CD4-positive, alpha-beta T cell treated with Interferon gamma for 1 hour (primary cell): ENCODE results near the gene KRT31.
"Not testable (repeated sequence)": the region's sequence is repeated elsewhere in the genome, so short reads cannot be mapped to it uniquely, and the experiment has no call there.

ENCODE experiments used
- DNase-seq: peaks from one replicate; pipeline ENCODE4 v3.0.0-alpha.2; 2020

KRT31 gene

DNA sequence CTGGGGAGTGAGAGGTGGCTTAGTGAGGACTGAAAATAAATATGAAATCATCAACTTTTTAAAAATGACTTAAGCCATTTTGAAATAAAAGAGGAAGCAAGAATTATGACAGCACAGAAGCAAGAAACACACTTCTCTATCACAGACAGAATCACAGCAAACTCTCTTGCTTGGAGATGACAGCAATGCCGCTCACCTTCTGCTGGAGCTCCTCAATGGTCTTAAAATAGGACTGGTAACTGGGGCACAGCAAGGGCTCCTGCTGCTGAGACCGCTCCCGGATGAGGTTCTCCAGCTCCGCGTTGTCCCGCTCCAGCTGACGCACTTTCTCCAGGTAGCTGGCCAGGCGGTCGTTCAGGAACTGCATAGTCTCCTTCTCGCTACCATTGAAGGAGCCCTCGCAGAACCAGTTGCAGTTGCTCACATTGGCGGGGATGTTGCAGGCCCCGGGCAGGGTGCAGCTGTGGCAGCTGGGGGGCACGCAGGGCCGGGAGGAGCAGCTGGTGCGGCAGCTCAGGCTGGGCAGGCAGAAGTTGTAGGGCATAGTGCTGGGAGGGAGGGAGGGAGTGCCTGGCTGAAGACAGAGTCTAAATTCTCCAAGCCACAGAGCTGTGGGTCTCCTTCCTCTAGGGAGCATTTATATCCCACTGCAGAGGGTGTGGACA, at the start of gene KRT31:
Gene KRT31, minus strand, starts transcription at position 613 of the 665 bp plus-strand sequence. Its CDS starts 69 bp downstream, at position 544.
- DNase-seq = no peak

- no peak for DNase-seq
Measured at GRCh38 chr17:41446806-41447205, 49.4 kb upstream of the KRT31 start.

GRCh38 chr17:41444640-41445039, 47.2 kb upstream of the KRT31 start:
- DNase-seq = no peak

DNA sequence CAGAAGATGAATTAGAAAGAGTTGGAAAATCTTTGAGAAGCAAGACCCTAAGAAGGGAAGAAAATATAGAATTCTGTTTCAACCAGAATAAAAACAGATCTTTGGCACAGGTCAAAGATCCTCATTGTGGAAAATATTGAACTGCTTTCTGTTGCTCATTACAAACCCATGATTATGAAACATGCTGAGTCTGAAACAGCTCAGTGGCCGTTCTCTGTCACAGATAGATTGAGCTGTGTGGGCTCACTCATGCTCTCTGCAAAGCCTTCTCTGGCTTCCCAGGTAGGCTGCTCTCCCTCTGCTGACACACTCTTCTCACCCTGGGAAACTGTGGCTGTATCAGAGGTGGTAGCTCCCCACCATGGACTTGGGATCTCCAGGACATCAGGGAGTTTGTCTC, 46.8 kb upstream of the KRT31 start:
- no peak for DNase-seq

- no peak for DNase-seq
Measured at GRCh38 chr17:41442739-41443138, 45.3 kb upstream of the KRT31 start.

DNA sequence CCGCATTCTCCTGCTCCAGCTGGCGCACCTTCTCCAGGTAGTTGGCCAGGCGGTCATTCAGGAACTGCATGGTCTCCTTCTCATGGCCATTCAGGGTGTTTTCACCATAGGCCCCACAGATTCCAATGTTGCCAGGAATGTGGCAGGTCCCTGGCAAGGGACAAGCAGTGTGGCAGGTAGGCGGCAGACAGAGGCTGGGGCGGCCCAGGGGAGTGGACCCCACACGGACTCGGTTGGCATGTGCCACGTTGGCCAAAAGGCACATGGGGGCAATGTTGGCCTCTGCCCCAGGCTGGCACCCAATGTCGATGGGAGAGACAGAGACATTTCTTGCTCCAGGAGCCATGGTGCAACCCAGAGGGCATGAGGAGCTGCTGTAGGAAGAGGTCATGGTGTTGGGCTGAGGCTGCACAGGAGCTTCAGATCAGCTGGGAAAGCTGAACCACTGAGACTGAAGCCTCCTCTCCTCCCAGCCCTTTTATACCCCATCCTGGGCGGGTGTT, 43.2 kb upstream of the KRT31 start, which contains the start of gene KRT38:
Gene KRT38, minus strand, starts transcription at position 453 of the 503 bp plus-strand sequence. Its CDS starts 62 bp downstream, at position 391.
- DNase-seq = no peak

DNA sequence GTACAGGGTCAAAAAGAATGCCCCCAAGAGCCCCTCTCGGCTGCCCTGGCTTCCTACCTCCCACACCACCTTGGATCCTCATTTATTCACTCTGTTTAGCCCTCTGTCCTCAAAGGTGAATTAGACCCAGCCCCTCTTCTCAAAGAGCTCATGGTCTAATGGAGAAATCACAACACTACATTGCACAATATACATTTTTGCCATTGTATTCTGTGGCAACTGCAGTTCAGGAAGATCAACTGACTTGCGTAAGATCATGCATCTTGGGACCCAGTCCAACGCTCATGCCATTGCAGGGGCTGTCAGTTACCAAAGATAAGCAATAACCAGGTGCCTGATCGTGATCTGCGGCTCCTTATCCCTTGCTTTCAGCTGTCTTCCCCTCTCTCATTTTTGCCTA, 42.0 kb upstream of the KRT31 start:
- DNase-seq = no peak

DNA sequence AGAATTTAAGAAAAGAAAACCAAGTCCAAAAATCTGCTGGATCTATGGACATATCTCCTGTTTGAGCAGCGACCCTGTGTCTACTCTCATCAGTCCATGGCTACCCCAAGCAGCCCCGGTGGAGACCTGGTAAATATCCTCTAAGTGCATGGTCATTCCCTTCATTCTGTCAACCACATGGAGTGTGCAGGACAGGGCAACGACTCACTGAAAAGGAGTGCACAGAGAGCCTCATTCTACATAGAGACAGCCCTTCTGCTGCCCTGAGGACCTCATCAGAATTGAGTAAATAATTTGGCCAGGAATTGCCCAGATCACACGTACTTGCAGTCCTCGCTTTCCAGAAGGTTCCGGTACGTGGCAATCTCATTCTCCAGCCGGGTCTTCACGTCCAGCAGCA, 40.4 kb upstream of the KRT31 start:
- no peak for DNase-seq

DNA sequence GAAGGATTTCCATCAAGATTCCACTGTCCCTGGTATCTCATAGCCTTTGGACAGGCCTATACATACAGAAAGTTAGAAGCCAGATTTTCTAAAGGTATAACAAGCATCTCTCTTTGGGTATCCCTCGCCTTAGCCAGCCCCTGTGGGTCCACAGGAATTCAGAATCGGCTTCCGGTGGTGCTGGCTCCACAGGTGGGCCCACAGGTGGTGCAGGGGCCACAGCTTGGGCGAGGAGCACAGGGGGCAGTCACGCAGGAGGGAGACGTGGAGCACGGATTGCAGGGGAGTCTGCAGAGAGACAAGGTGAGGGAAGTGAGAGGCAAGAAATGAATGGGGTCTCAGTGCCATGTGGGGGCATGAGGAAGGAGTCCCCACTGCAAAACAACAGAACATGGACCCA, 39.8 kb upstream of the KRT31 start:
- DNase-seq = no peak

DNA sequence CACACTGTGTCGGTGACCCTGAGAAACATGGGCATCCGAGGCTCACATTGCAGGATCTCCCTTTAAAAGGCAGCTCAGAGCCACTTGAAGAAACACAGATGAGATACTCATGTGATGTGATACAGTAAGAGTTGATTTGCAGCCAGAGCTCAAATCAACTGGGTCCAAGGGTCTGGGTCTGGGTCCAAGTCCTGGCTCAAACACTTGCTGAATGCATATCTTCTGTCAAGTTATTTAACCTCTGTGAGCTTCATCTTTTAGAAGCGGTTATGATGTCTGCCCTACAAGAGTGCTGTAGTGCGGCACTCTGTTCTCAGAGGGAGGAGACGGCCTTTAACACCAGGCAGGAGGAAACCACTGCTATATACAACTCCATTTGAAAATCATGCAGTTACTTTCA, 37.0 kb upstream of the KRT31 start:
- no peak for DNase-seq

DNA sequence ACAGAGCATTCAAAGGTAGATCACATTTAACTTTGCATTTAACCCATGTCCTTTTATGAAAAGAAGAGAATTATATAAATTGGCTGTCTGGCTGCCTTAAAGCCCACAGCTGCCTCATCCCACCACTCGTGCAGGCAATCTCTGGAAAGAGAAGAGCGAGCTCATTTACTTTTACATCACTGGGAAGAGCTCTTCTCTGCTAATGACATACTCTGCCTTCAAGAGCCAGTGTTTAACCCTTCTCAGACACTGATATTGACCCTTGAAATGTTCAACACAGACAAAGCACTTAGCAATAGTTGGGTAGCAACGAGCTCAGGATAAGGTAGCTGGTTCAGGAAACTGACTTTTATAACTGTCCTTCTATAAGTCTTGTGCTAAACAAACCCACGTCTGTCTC, 36.6 kb upstream of the KRT31 start:
- DNase-seq = no peak

GRCh38 chr17:41433586-41433985, 36.2 kb upstream of the KRT31 start:
- no peak for DNase-seq

- DNase-seq = not testable (repeated sequence)
Measured at GRCh38 chr17:41430376-41430775, 33.0 kb upstream of the KRT31 start.

- DNase-seq = no peak
Measured at GRCh38 chr17:41429667-41430066, 32.3 kb upstream of the KRT31 start.

DNA sequence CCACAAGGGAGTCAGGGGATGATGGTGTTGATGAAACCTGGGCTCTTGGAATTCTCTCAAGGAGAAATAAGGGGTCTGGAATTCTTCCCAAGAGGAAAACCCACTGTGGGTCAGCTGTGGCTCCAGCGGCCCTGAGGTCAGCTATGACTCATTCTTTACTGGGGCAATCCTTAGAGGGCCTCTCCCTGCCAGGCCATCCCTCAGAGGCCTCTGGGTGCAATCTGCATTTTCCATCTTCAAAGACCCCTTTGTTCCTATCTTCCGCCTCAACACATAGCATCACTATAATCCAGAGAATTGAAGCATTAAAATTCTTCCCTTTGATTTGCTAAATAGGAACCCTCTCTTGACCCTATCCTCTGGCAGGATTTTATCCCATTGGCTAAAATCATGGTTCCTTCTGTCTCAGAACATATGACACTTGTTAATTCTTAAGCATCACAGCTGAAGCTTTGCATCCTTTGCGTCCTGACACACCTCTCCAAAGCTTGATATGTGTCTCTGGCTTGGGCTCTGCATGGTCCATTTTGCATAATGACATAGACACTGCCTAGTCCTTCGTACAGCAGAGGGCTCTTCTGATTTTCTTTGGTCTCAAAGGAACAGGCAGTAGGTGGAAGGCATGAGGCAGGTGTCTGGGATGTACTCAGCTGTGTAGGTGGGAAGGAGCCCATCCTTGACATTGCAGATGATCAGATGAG, 31.3 kb upstream of the KRT31 start:
- DNase-seq = no peak

GRCh38 chr17:41424111-41424635, 26.8 kb upstream of the KRT31 start, which contains the start of gene KRT37:
Gene KRT37 (minus strand): TSS chr17:41424585. CDS start chr17:41424523, 62 bp downstream.
- no peak for DNase-seq

- not testable (repeated sequence) for DNase-seq
Measured at GRCh38 chr17:41422586-41422985, 25.2 kb upstream of the KRT31 start.

DNA sequence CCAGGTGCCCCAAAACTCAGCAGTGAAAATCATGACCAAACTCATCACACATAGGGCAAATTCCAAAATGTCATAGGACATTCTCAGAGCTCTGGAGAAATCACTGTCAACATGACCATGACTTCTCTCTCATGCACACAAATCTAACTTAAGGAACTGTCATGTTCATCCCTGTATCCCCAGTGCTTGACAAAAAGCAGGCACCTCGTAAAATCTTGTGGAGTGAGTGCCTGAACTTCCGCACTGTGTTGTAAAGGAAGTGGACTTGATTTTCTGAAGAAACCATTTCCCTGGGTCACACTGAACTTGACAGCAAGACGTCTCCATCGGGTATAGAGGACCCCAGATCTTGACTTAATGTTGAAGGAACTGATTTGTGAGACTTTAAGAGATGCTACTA, 24.2 kb upstream of the KRT31 start:
- no peak for DNase-seq

GRCh38 chr17:41421116-41421515, 23.7 kb upstream of the KRT31 start:
- no peak for DNase-seq

DNA sequence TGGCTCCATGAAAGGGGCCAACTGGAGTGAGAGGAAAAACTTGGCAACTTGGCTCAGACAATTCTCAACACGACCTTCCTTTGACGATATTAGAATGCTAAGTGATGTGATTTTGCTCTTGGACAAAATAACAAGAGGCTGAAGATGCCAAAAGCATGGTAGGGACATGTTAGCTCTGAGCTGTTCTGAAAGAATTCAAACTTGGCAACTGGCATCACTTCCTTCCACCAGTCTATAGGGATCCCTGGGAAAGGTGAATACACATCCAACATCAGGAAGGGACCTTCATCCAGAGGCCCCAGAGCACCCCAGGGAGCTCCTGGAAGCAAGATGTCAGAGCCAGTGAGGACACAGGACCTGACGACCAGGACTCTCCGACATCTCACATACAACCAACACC, 22.7 kb upstream of the KRT31 start:
- no peak for DNase-seq

GRCh38 chr17:41419716-41420115, 22.3 kb upstream of the KRT31 start:
- no peak for DNase-seq

GRCh38 chr17:41418116-41418860, 20.9 kb upstream of the KRT31 start:
- no peak for DNase-seq

DNA sequence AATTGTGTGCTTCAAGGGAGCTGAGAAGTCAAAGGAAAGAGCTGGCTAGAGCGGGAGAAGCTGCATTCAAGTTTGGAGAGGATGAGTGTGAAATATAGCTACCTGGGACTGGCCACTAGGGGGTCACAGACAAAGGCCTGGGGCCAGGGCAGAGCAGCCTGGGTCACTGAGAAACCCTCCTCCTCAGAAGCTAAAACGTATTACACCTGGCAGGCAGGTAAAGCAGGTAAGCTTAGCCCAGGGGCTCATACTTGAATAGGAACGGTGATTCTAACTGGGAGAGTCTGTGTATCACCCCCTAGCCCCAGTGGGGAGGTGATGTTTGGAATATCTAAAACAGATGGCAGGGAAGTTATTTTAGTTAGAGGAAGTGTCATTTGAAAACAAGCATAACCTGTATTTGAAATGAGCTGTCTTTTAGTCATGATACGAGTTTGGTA, 20.2 kb upstream of the KRT31 start:
- no peak for DNase-seq
